Spleen (tissue), 11 donors: ENCODE measurements around the gene NECTIN4. TPM values are rescaled to one million over a fixed set of nuclear protein-coding genes. Genes with fewer than 3 reads are reported as not detected.

Experiments
- DNase-seq: peaks from one replicate; pipeline ENCODE4 v3.0.0-alpha.2; 2020
- H3K27ac ChIP-seq, 8 donors: fragments of 200-600 bp; sonication (generic) in 7 of 8; 1 replicate in 4 of 8; 2 replicates in 4 of 8; pipeline versions ENCODE4 v1.5.0 to v1.8.0; 2016 to 2021; ENCODE audit warnings: inconsistent platforms in 4 of 8, mild to moderate bottlenecking in 4 of 8, moderate library complexity in 1 of 8
- H3K27me3 ChIP-seq, 7 donors: fragments of 200-600 bp; sonication (generic) in 6 of 7; replicated peaks in 1 of 7; 1 replicate in 4 of 7; 2 replicates in 3 of 7; pipeline versions ENCODE4 v1.5.0 to v1.8.0; 2016 to 2021; ENCODE audit warnings: inconsistent platforms in 3 of 7, mild to moderate bottlenecking in 1 of 7
- H3K36me3 ChIP-seq, 6 donors: fragments of 200-600 bp; sonication (generic) in 5 of 6; 1 replicate in 4 of 6; 2 replicates in 2 of 6; pipeline versions ENCODE4 v1.5.0 to v1.8.0; 2016 to 2021; ENCODE audit warnings: inconsistent platforms in 2 of 6
- H3K4me1 ChIP-seq, 6 donors: fragments of 200-600 bp; sonication (generic) in 5 of 6; 1 replicate in 3 of 6; 2 replicates in 3 of 6; pipeline versions ENCODE4 v1.5.0 to v1.8.0; 2016 to 2021; ENCODE audit warnings: inconsistent platforms in 3 of 6
- H3K4me3 ChIP-seq, 8 donors: fragments of 200-600 bp; sonication (generic) in 7 of 8; 1 replicate in 4 of 8; 2 replicates in 4 of 8; pipeline versions ENCODE4 v1.5.0 to v1.8.0; 2016 to 2021; ENCODE audit warnings: inconsistent platforms in 4 of 8, mild to moderate bottlenecking in 4 of 8, moderate library complexity in 2 of 8
- H3K9me3 ChIP-seq, 8 donors: fragments of 200-600 bp; sonication (generic) in 7 of 8; 1 replicate in 4 of 8; 2 replicates in 4 of 8; pipeline versions ENCODE4 v1.5.0 to v1.8.0; 2016 to 2021; ENCODE audit warnings: inconsistent platforms in 4 of 8
- CTCF ChIP-seq, 11 experiments: fragments of 200-600 bp in 7 of 11; fragments of 450-650 bp in 4 of 11; sonication (generic) in 4 of 11; IDR thresholded peaks in 8 of 11; conservative IDR thresholded peaks in 3 of 11; 1 replicate in 7 of 11; 2 replicates in 4 of 11; pipeline versions ENCODE4 v1.4.0 to v1.8.0; 2016 to 2021; ENCODE audit warnings: antibody characterized with exemption in 11 of 11, inconsistent platforms in 4 of 11, mild to moderate bottlenecking in 1 of 11
- POLR2A ChIP-seq, 3 donors: fragments of 450-650 bp; IDR thresholded peaks; one replicate each; pipeline ENCODE4 v1.5.1; 2017; ENCODE audit warnings: antibody characterized with exemption in 3 of 3, mild to moderate bottlenecking in 1 of 3
- POLR2AphosphoS5 ChIP-seq, 3 donors: sonication (generic); formaldehyde crosslinking; IDR thresholded peaks; one replicate each; pipeline ENCODE4 v1.5.1; 2017; ENCODE audit warnings: antibody characterized with exemption in 3 of 3
- WGBS, 5 donors: extraction: QIAGEN DNeasy Blood & Tissue Kit in 3 of 5; methylation state at CpG; one replicate each; pipeline versions ENCODE4 v1.1.5 to v1.1.7; 2013 to 2018; 5-methylcytosine and 5-hydroxymethylcytosine counted together
- intact Hi-C: fragments of 100-400 bp; cut with DNase I; formaldehyde crosslinking; loops from one replicate; pipeline ENCODE4 v1.15.0; 2023; ENCODE audit warnings: low total_unique reads
- polyA plus RNA-seq, 3 donors: library from polyadenylated mRNA; stranded (reverse); fragments of 200-250 nt; gene quantifications; one replicate each; pipeline ENCODE4 v1.2.1, GENCODE V29; 2013
- total RNA-seq, 7 donors: library from RNA; depleted of rRNA in 3 of 7; stranded (reverse); fragments of >200 nt in 3 of 7; fragmentation: NEBNext Ultra II Directional in 4 of 7; extraction: Animal tissue kit (Norgen Biotek cat#: 25700) in 4 of 7; gene quantifications; one replicate each; pipeline versions ENCODE4 v1.1.0 to v1.2.1, GENCODE V29; 2016 to 2021
- donor health status: healthy with polysubstance abuse.
- donor health status: DM: no; HTN: no; CAD: no; lungs with moderate emphysema.
- donor health status: DM: no; HTN: no; CAD: no.
- donor health status: Bipolar disorder and iron deficiency.
- donor health status: healthy.
- donor health status: DM: no; HTN: no; CAD: no.
- donor health status: DM: yes; HTN: yes; CAD: no.

NECTIN4 gene
- total and polyA plus RNA-seq, 10 donors: 0.03 to 0.06 (median 0.04) TPM; not detected in 7

- 70 to 83% (median 74%) methylated on average over 1 to 7 of the region's 7 CpGs for WGBS, 5 donors
- H3K9me3 ChIP-seq: no peaks in the 10 kb centered on the region
- H3K27me3 ChIP-seq: no peaks in the 10 kb centered on the region
- no peak for DNase-seq
- H3K27ac ChIP-seq: no peak overlapping the region
- intact Hi-C loops: no loop called here
- peaks cover 0 to 32% (median 24%) of the 10 kb centered on the region in 6 donors for H3K4me1 ChIP-seq
- H3K4me3 ChIP-seq: no peak overlapping the region
- no peak for TF ChIP-seq POLR2AphosphoS5 (IDR thresholded peaks at IDR 0.05)
- no peaks in the 10 kb centered on the region for H3K36me3 ChIP-seq
Observed at GRCh38 chr1:161073474-161074121, 15.8 kb downstream of the NECTIN4 start.

- no peak for DNase-seq
- Histone ChIP-seq H3K4me3 (no peak overlapping the region), H3K9me3 (no peaks in the 10 kb centered on the region), H3K4me1 (peaks cover 0 to 39% (median 29%) of the 10 kb centered on the region in 6 donors), H3K27ac (no peak overlapping the region), H3K36me3 (no peaks in the 10 kb centered on the region), H3K27me3 (no peaks in the 10 kb centered on the region)
- intact Hi-C loops: no loop called here
- TF ChIP-seq POLR2AphosphoS5 (IDR thresholded peaks at IDR 0.05): no peak
- no peak for TF ChIP-seq CTCF (IDR thresholded peaks at IDR 0.05 in 8 of 11, conservative IDR thresholded peaks at IDR 0.05 in 3 of 11)
- TF ChIP-seq POLR2A (IDR thresholded peaks at IDR 0.05): no peak
- WGBS, 5 donors: 91 to 96% (median 93%) methylated on average over 19 of the region's 19 CpGs
Observed at GRCh38 chr1:161072751-161073449, 16.5 kb downstream of the NECTIN4 start.

DNA sequence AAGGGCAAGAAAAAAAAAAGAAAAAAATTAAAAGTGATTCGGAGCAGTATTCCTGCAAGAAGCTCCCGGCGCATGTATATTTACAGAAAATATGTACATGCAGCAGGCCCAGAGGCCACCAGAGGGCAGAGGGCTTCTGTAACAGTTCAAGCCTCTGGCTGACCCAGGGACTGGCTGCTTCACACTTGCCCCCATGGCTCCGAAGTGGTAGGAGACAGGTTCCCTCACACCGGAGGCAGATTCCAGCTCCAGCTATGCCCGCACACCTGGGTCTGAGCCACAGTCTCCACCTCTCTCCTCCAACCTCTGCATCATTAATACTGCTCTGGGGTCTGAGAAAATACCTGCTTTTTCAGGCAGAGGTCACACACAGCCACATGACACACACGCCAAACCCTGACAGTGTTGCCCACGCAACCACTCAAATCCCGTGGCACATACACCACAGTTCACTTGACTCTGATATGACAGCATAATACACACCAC lies 17.4 kb downstream of the NECTIN4 start:
- Histone ChIP-seq H3K36me3 (peaks cover 0 to 7% (median 0%) of the 10 kb centered on the region in 6 donors), H3K27me3 (no peaks in the 10 kb centered on the region), H3K27ac (peak overlapping the region in 1 of 8 donors; percentile 99), H3K9me3 (no peaks in the 10 kb centered on the region), H3K4me1 (peaks cover 5 to 49% (median 38%) of the 10 kb centered on the region in 6 donors), H3K4me3 (no peak overlapping the region)
- TF ChIP-seq POLR2A (IDR thresholded peaks at IDR 0.05) (no peak), CTCF (IDR thresholded peaks at IDR 0.05 in 8 of 11, conservative IDR thresholded peaks at IDR 0.05 in 3 of 11) (peak in 10 of 11 experiments; percentile 33 to 69 (median 62))
- 61 to 74% (median 66%) methylated on average over 9 of the region's 9 CpGs for WGBS, 5 donors
- intact Hi-C loops: no loop called here
- DNase-seq: peak; percentile 89

DNA sequence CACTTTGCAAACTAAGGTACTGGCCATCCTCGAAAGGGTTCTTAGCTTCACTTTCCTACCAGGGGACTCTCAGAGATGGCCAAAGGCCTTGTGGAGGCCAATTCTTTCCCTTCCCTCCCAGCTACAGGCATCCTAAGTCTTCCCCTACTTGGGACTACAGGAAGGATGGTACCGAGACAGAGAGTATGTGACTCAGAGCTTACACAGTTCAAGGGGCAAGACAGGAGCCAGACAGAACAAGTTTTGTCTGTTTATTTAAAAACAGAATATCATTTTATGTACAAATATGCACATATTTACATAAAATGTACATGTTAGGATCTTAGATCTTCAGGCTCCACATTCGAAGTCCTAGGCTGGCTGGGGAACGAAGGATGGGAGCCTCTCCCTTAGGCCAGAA lies 18.6 kb downstream of the NECTIN4 start:
- DNase-seq: no peak
- H3K27ac ChIP-seq: peak overlapping the region in 7 of 8 donors; percentile 73 to 99 (median 96)
- H3K27me3 ChIP-seq: no peaks in the 10 kb centered on the region
- H3K4me3 ChIP-seq: peak overlapping the region in 1 of 8 donors; percentile 80
- no peak for TF ChIP-seq CTCF (IDR thresholded peaks at IDR 0.05 in 8 of 11, conservative IDR thresholded peaks at IDR 0.05 in 3 of 11)
- no peak for TF ChIP-seq POLR2AphosphoS5 (IDR thresholded peaks at IDR 0.05)
- 94 to 95% (median 94%) methylated on average over 4 of the region's 4 CpGs for WGBS, 5 donors
- H3K4me1 ChIP-seq: peaks cover 16 to 61% (median 50%) of the 10 kb centered on the region in 6 donors
- H3K9me3 ChIP-seq: no peaks in the 10 kb centered on the region
- intact Hi-C loops: no loop called here
- peaks cover 0 to 17% (median 0%) of the 10 kb centered on the region in 6 donors for H3K36me3 ChIP-seq
